GM19452 (cell line): ENCODE results near the gene S100A1.
A peak's percentile ranks its signal among the peaks of the same experiment; 100 is the strongest.
"Not testable (repeated sequence)": the region's sequence is repeated elsewhere in the genome, so short reads cannot be mapped to it uniquely, and the experiment has no call there.

Source experiments
- ATAC-seq: cut with Tn5 transposase; IDR thresholded peaks from one replicate; pipeline ENCODE4 v1.9.1; 2021; ENCODE audit not compliant: unreplicated experiment

The S100A1 gene

GRCh38 chr1:153629971-153630370, 1.7 kb downstream of the S100A1 start:
- ATAC-seq = no peak

GRCh38 chr1:153630384-153630783, 2.1 kb downstream of the S100A1 start:
- no peak for ATAC-seq

- no peak for ATAC-seq
These were observed 3.1 kb downstream of the S100A1 start for GRCh38 chr1:153631047-153632022.

GRCh38 chr1:153633161-153633753, 5.0 kb downstream of the S100A1 start:
- peak; percentile 0 for ATAC-seq

- ATAC-seq = peak; percentile 86
These were observed 5.8 kb downstream of the S100A1 start, which contains the start of gene CHTOP for GRCh38 chr1:153633754-153634665. CHTOP (plus strand) TSS chr1:153634066; CDS start chr1:153636589, 2,523 bp downstream.

- ATAC-seq = no peak
These were observed 7.6 kb downstream of the S100A1 start for GRCh38 chr1:153635872-153636271.

GRCh38 chr1:153636312-153636711, 8.1 kb downstream of the S100A1 start:
- no peak for ATAC-seq

- no peak for ATAC-seq
These were observed 10.0 kb downstream of the S100A1 start for GRCh38 chr1:153638261-153638660.

- no peak for ATAC-seq
These were observed 11.0 kb downstream of the S100A1 start for GRCh38 chr1:153639280-153639679.

- ATAC-seq = not testable (repeated sequence)
These were observed 12.0 kb downstream of the S100A1 start for GRCh38 chr1:153640213-153640612.

GRCh38 chr1:153640861-153641260, 12.6 kb downstream of the S100A1 start:
- no peak for ATAC-seq

GRCh38 chr1:153642161-153642560, 13.9 kb downstream of the S100A1 start:
- no peak for ATAC-seq

- ATAC-seq = no peak
These were observed 14.9 kb downstream of the S100A1 start for GRCh38 chr1:153643100-153643499.

- no peak for ATAC-seq
These were observed 15.6 kb downstream of the S100A1 start for GRCh38 chr1:153643816-153644215.

- ATAC-seq = no peak
These were observed 18.6 kb downstream of the S100A1 start for GRCh38 chr1:153646672-153647345.

GRCh38 chr1:153647346-153647714, 19.1 kb downstream of the S100A1 start:
- ATAC-seq = no peak

- ATAC-seq = no peak
These were observed 19.9 kb downstream of the S100A1 start for GRCh38 chr1:153648000-153648643.

GRCh38 chr1:153649137-153649862, 21.1 kb downstream of the S100A1 start:
- no peak for ATAC-seq

- no peak for ATAC-seq
These were observed 21.6 kb downstream of the S100A1 start for GRCh38 chr1:153649863-153650235.
